ENCODE measurements around the gene RPS6KA1.
"Not testable (repeated sequence)": the region's sequence is repeated elsewhere in the genome, so short reads cannot be mapped to it uniquely, and the experiment has no call there.

RPS6KA1 gene

DNA sequence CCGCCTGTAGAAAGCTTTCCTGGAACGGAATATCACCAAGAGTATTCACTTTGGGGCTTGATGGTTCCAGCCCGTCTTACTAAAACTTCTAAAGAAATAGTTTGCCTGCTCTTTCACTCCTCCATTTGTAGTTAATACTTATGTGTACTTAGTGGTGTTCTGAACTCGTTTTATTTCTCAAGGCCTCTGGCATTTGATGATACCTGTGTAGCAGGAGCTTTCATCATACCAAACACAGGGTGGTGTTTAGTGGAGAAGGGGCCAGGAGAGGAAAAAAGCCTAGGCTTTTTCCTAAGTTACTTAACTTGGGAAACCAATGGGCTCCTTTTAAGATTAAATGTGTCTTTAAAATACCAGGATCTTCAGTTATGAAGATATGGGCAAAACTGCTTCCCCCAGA is 74.3 kb downstream of the RPS6KA1 start:
- DNase-seq: no peak

DNA sequence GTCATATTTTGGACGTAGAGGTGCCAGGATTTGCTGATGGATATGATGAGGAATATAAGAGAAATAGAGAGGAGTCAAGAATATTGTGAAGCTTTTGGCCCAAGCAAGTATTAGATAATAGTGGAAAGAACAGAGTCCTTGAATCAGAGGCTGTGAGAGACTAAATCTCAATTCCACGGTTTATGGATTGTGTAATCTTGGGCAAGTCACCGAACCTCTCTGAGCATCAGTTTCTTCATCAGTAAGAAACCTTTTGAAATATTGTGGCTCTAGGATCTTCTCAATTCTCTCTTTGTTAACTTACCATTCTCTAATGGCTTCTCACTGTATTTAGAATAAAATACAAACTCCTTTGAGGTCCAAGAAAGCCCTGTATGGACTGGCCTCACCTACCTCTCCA is 77.6 kb downstream of the RPS6KA1 start:
- peak; percentile 81 for DNase-seq

DNA sequence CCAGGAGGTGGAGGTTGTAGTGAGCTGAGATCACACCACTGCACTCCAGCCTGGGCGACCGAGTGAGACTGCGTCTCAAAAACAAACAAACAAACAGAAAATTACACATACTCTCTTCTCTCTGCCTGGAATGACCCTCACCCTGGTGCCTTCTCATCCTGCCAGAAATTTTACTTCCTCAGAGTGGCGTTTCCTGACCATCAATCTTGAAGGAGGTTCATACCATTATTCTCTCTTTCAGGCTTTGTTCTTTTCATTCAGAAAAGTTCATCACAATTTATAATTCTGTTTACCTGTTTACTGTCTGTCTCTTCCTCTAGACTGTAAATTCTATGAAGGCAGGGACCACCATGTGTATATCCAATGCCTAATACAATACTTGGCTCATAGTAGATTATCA is 79.3 kb downstream of the RPS6KA1 start:
- peak; percentile 24 for DNase-seq

DNA sequence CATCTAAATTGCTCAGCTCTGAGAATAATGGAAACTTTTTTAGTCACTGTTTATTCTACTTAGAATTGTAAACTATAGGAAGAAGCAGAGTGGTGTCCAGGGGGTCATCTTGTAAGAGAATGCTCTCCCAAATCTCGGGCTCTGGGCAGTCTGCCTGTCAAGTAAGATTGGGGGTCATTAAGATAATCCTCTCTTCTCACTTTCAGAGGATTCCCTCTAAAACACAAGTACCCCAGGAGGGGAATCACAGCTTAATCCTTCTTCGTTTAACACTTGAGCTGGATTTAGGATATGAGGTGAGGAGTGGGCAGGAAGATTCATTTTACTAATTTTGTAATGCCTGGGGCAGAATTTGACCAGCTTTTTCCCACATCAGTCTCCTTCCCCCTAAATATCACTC is 81.2 kb downstream of the RPS6KA1 start:
- no peak for DNase-seq

DNA sequence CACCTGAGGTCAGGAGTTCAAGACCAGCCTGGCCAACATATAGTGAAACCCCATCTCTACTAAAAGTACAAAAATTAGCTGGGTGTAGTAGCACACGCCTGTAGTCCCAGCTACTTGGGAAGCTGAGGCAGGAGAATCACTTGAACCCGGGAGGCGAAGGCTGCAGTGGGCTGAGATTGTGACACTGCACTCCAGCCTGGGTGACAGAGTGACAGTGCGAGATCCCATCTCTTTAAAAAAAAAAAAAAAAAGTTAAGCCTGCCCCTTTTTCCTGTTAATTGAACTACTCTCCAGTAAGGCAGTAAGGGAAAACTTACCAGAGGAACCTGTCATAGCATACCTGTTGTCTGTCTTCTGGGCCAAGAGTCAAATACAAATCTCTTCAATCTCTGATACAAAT is 83.1 kb downstream of the RPS6KA1 start:
- not testable (repeated sequence) for DNase-seq

DNA sequence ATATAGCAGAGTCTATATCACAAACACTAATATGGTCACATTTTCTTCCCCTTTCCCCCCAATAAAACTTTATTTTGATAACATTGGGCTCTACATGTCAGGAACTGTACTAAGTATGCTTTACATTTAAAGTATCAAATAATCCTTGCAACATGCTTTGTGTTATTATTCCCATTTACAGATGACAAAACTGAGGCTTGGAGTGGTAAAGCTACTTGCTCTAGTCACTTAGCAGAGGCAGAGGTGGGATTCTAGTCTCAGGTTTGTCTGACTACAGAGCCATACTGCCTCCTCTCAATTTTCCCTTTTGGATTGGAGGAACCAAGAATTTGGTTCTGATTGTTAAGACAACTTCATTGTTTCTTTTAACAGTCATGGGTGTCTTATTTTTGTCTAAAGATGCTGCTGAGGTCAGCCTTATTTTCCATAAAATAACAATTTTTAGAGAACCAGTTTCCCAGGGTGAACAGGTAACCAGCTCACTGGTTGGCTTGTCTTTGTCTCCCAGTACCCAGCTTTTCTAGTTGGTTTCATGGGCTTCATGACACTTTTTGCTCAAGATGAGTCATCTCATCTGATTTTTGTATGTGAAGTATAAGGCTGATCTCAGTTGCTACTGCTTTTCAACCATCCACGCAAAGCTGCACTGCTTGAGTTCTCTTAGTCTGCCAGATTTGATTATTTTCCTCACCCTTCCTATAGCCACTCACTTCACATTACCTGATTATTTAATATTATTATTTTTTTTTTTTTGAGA is 85.3 kb downstream of the RPS6KA1 start:
- DNase-seq: no peak

DNA sequence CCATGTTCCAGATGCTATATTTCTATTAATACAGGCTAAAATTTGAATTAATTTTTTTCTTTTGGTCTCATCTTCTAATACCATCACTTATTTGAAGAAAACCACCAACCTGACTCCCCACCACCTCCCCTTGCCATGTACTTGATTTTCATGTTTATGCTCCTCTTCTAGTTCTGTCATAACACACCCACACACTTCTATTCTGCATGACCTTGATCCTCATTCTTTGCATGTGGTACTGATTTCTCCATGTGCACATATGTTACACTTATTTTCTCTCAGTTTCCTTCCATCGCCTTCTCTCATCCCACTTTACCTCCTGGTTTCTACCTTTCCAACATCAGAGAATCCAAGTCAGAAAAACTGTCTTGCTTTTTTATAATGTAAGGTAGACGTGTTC is 87.3 kb downstream of the RPS6KA1 start:
- DNase-seq: no peak

DNA sequence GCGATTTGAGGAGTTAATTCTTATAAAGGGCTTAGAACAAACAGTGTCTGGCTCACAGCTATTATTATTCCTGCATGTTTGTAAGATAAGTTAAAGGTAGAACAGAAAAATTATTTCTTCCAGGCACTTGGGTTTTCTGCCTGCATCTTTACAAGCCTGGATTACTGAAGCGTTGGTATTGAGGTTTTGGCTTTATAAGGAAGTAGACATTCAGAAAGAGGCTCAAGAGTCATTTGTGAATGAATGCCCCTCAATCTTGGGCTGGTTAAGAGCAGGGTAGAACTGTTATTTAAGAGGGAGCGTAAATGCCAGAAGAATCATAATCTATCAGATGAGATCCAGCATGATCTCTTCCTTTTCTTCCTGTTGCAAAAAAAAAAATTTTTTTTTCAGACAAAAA is 89.0 kb downstream of the RPS6KA1 start:
- peak; percentile 64 for DNase-seq
